ENCODE measurements around the gene RAB3IP.

Gene RAB3IP

GRCh38 chr12:69719336-69720316, 19.0 kb upstream of the RAB3IP start:
- Histone ChIP-seq H3K4me1 (ENCODE audit: control insufficient read depth, low read depth, low read length) (no peaks in the 10 kb centered on the region), H3K27ac (ENCODE audit: low read length) (no peak overlapping the region), H3K27me3 (ENCODE audit: control insufficient read depth, insufficient read depth, low read length) (no peaks in the 10 kb centered on the region), H3K9me3 (ENCODE audit: control insufficient read depth, low read depth, low read length) (no peaks in the 10 kb centered on the region), H3K4me3 (ENCODE audit: low read length) (no peak overlapping the region), H3K36me3 (ENCODE audit: control insufficient read depth, low read depth, low read length) (no peaks in the 10 kb centered on the region), H3K9ac (ENCODE audit: low read length) (no peak overlapping the region)

- H3K9ac ChIP-seq (ENCODE audit: low read length): no peak overlapping the region
- H3K4me1 ChIP-seq (ENCODE audit: control insufficient read depth, low read depth, low read length): no peaks in the 10 kb centered on the region
- no peak overlapping the region for H3K27ac ChIP-seq (ENCODE audit: low read length)
- H3K9me3 ChIP-seq (ENCODE audit: control insufficient read depth, low read depth, low read length): no peaks in the 10 kb centered on the region
- H3K4me3 ChIP-seq (ENCODE audit: low read length): no peak overlapping the region
- no peaks in the 10 kb centered on the region for H3K27me3 ChIP-seq (ENCODE audit: control insufficient read depth, insufficient read depth, low read length)
- no peaks in the 10 kb centered on the region for H3K36me3 ChIP-seq (ENCODE audit: control insufficient read depth, low read depth, low read length)
These were observed 17.9 kb upstream of the RAB3IP start for GRCh38 chr12:69720750-69721149.

- H3K27ac ChIP-seq (ENCODE audit: low read length): no peak overlapping the region
- H3K4me1 ChIP-seq (ENCODE audit: control insufficient read depth, low read depth, low read length): no peaks in the 10 kb centered on the region
- no peaks in the 10 kb centered on the region for H3K36me3 ChIP-seq (ENCODE audit: control insufficient read depth, low read depth, low read length)
- no peaks in the 10 kb centered on the region for H3K9me3 ChIP-seq (ENCODE audit: control insufficient read depth, low read depth, low read length)
- no peaks in the 10 kb centered on the region for H3K27me3 ChIP-seq (ENCODE audit: control insufficient read depth, insufficient read depth, low read length)
- H3K4me3 ChIP-seq (ENCODE audit: low read length): no peak overlapping the region
- H3K9ac ChIP-seq (ENCODE audit: low read length): no peak overlapping the region
These were observed 11.7 kb upstream of the RAB3IP start for GRCh38 chr12:69726922-69727321.

- Histone ChIP-seq H3K27me3 (ENCODE audit: control insufficient read depth, insufficient read depth, low read length) (peaks cover 7% of the 10 kb centered on the region), H3K4me1 (ENCODE audit: control insufficient read depth, low read depth, low read length) (no peaks in the 10 kb centered on the region), H3K4me3 (ENCODE audit: low read length) (no peak overlapping the region), H3K36me3 (ENCODE audit: control insufficient read depth, low read depth, low read length) (no peaks in the 10 kb centered on the region), H3K9ac (ENCODE audit: low read length) (no peak overlapping the region), H3K27ac (ENCODE audit: low read length) (no peak overlapping the region), H3K9me3 (ENCODE audit: control insufficient read depth, low read depth, low read length) (no peaks in the 10 kb centered on the region)
These were observed 6.6 kb upstream of the RAB3IP start for GRCh38 chr12:69732088-69732487.

- Histone ChIP-seq H3K4me1 (ENCODE audit: control insufficient read depth, low read depth, low read length) (no peaks in the 10 kb centered on the region), H3K36me3 (ENCODE audit: control insufficient read depth, low read depth, low read length) (no peaks in the 10 kb centered on the region), H3K9ac (ENCODE audit: low read length) (no peak overlapping the region), H3K27ac (ENCODE audit: low read length) (no peak overlapping the region), H3K9me3 (ENCODE audit: control insufficient read depth, low read depth, low read length) (no peaks in the 10 kb centered on the region), H3K27me3 (ENCODE audit: control insufficient read depth, insufficient read depth, low read length) (peaks cover 19% of the 10 kb centered on the region), H3K4me3 (ENCODE audit: low read length) (no peak overlapping the region)
These were observed 5.0 kb upstream of the RAB3IP start for GRCh38 chr12:69733638-69734037.

- H3K27me3 ChIP-seq (ENCODE audit: control insufficient read depth, insufficient read depth, low read length): peaks cover 44% of the 10 kb centered on the region
- H3K4me1 ChIP-seq (ENCODE audit: control insufficient read depth, low read depth, low read length): no peaks in the 10 kb centered on the region
- H3K4me3 ChIP-seq (ENCODE audit: low read length): peak overlapping the region; percentile 79
- H3K36me3 ChIP-seq (ENCODE audit: control insufficient read depth, low read depth, low read length): no peaks in the 10 kb centered on the region
- no peak overlapping the region for H3K27ac ChIP-seq (ENCODE audit: low read length)
- H3K9ac ChIP-seq (ENCODE audit: low read length): peak overlapping the region; percentile 27
- no peaks in the 10 kb centered on the region for H3K9me3 ChIP-seq (ENCODE audit: control insufficient read depth, low read depth, low read length)
These were observed 879 bp downstream of the RAB3IP start for GRCh38 chr12:69739287-69740191.

- H3K27me3 ChIP-seq (ENCODE audit: control insufficient read depth, insufficient read depth, low read length): peaks cover 25% of the 10 kb centered on the region
- peaks cover 9% of the 10 kb centered on the region for H3K9me3 ChIP-seq (ENCODE audit: control insufficient read depth, low read depth, low read length)
These were observed 5.4 kb downstream of the RAB3IP start for GRCh38 chr12:69744109-69744508.

GRCh38 chr12:69751476-69751875, 12.8 kb downstream of the RAB3IP start:
- Histone ChIP-seq H3K9ac (ENCODE audit: low read length) (no peak overlapping the region), H3K27ac (ENCODE audit: low read length) (no peak overlapping the region), H3K27me3 (ENCODE audit: control insufficient read depth, insufficient read depth, low read length) (no peaks in the 10 kb centered on the region), H3K9me3 (ENCODE audit: control insufficient read depth, low read depth, low read length) (peaks cover 9% of the 10 kb centered on the region), H3K4me1 (ENCODE audit: control insufficient read depth, low read depth, low read length) (no peaks in the 10 kb centered on the region), H3K4me3 (ENCODE audit: low read length) (no peak overlapping the region), H3K36me3 (ENCODE audit: control insufficient read depth, low read depth, low read length) (peaks cover 7% of the 10 kb centered on the region)

More at GRCh38 chr12:69744109-69744508, 5.4 kb downstream of the RAB3IP start:
- no peak overlapping the region for H3K4me3 ChIP-seq (ENCODE audit: low read length)
- no peak overlapping the region for H3K27ac ChIP-seq (ENCODE audit: low read length)
- H3K36me3 ChIP-seq (ENCODE audit: control insufficient read depth, low read depth, low read length): no peaks in the 10 kb centered on the region
- no peaks in the 10 kb centered on the region for H3K4me1 ChIP-seq (ENCODE audit: control insufficient read depth, low read depth, low read length)
- H3K9ac ChIP-seq (ENCODE audit: low read length): no peak overlapping the region

- Histone ChIP-seq H3K36me3 (ENCODE audit: control insufficient read depth, low read depth, low read length) (peaks cover 7% of the 10 kb centered on the region), H3K9me3 (ENCODE audit: control insufficient read depth, low read depth, low read length) (no peaks in the 10 kb centered on the region), H3K27me3 (ENCODE audit: control insufficient read depth, insufficient read depth, low read length) (no peaks in the 10 kb centered on the region), H3K4me3 (ENCODE audit: low read length) (no peak overlapping the region), H3K9ac (ENCODE audit: low read length) (no peak overlapping the region), H3K4me1 (ENCODE audit: control insufficient read depth, low read depth, low read length) (no peaks in the 10 kb centered on the region), H3K27ac (ENCODE audit: low read length) (no peak overlapping the region)
These were observed 16.6 kb downstream of the RAB3IP start for GRCh38 chr12:69755302-69755701.

GRCh38 chr12:69756088-69756755, 17.6 kb downstream of the RAB3IP start:
- Histone ChIP-seq H3K36me3 (ENCODE audit: control insufficient read depth, low read depth, low read length) (peaks cover 7% of the 10 kb centered on the region), H3K9ac (ENCODE audit: low read length) (no peak overlapping the region), H3K9me3 (ENCODE audit: control insufficient read depth, low read depth, low read length) (no peaks in the 10 kb centered on the region), H3K27ac (ENCODE audit: low read length) (no peak overlapping the region), H3K27me3 (ENCODE audit: control insufficient read depth, insufficient read depth, low read length) (no peaks in the 10 kb centered on the region), H3K4me1 (ENCODE audit: control insufficient read depth, low read depth, low read length) (no peaks in the 10 kb centered on the region), H3K4me3 (ENCODE audit: low read length) (no peak overlapping the region)

GRCh38 chr12:69758105-69758504, 19.4 kb downstream of the RAB3IP start:
- peaks cover 7% of the 10 kb centered on the region for H3K36me3 ChIP-seq (ENCODE audit: control insufficient read depth, low read depth, low read length)
- H3K27ac ChIP-seq (ENCODE audit: low read length): no peak overlapping the region
- no peaks in the 10 kb centered on the region for H3K9me3 ChIP-seq (ENCODE audit: control insufficient read depth, low read depth, low read length)
- no peaks in the 10 kb centered on the region for H3K27me3 ChIP-seq (ENCODE audit: control insufficient read depth, insufficient read depth, low read length)
- H3K4me3 ChIP-seq (ENCODE audit: low read length): no peak overlapping the region
- H3K9ac ChIP-seq (ENCODE audit: low read length): no peak overlapping the region
- H3K4me1 ChIP-seq (ENCODE audit: control insufficient read depth, low read depth, low read length): no peaks in the 10 kb centered on the region

Data from iPS-18a (cell line).